Kidney (tissue), 14 donors: ENCODE results near the gene MISP. TPM values are rescaled to one million over a fixed set of nuclear protein-coding genes. Genes with fewer than 3 reads are reported as not detected.

Experiments
- DNase-seq, 5 donors: peaks; one replicate each; pipeline ENCODE4 v3.0.0-alpha.2; 2013 to 2020
- FAIRE-seq: peaks from 2 replicates; lab custom pipeline; 2012; peaks lifted over from hg19 to GRCh38; lab: Jason Lieb, UNC
- H3K27ac ChIP-seq, 2 donors: one replicate each; pipeline ENCODE4 v1.7.0; 2013; ENCODE audit warnings: low read depth in 2 of 2, low read length in 2 of 2, inconsistent platforms in 1 of 2
- H3K27me3 ChIP-seq: one replicate; pipeline ENCODE4 v1.7.1; 2013; ENCODE audit warnings: low read length, inconsistent platforms; ENCODE audit not compliant: control insufficient read depth, insufficient read depth
- H3K36me3 ChIP-seq, 3 donors: one replicate each; pipeline versions ENCODE4 v1.7.0 to v1.7.1; 2013; ENCODE audit warnings: low read length in 3 of 3, control low read depth in 1 of 3, inconsistent platforms in 1 of 3; ENCODE audit not compliant: insufficient read depth in 3 of 3, control insufficient read depth in 2 of 3
- H3K4me1 ChIP-seq, 3 donors: one replicate each; pipeline versions ENCODE4 v1.7.0 to v1.7.1; 2013; ENCODE audit warnings: low read length in 3 of 3, inconsistent platforms in 1 of 3, low read depth in 1 of 3; ENCODE audit not compliant: control insufficient read depth in 2 of 3, insufficient read depth in 2 of 3
- H3K4me3 ChIP-seq, 3 donors: one replicate each; pipeline versions ENCODE4 v1.7.0 to v1.8.1; 2013; ENCODE audit warnings: low read length in 3 of 3, control low read depth in 1 of 3, inconsistent platforms in 1 of 3
- H3K9ac ChIP-seq, 3 donors: one replicate each; pipeline versions ENCODE4 v1.7.0 to v1.7.1; 2013; ENCODE audit warnings: low read length in 3 of 3, control low read depth in 1 of 3, inconsistent platforms in 1 of 3
- H3K9me3 ChIP-seq, 3 donors: one replicate each; pipeline versions ENCODE4 v1.7.0 to v1.7.1; 2013; ENCODE audit warnings: low read length in 3 of 3, control low read depth in 1 of 3, inconsistent platforms in 1 of 3; ENCODE audit not compliant: control insufficient read depth in 2 of 3, insufficient read depth in 1 of 3
- CTCF ChIP-seq: IDR thresholded peaks from 3 replicates; pipeline ENCODE4 v1.5.1; 2012; ENCODE audit warnings: mild to moderate bottlenecking, moderate library complexity, borderline replicate concordance; ENCODE audit not compliant: insufficient read depth; ENCODE audit errors: extremely low read depth
- intact Hi-C: fragments of 100-400 bp; cut with DNase I; formaldehyde crosslinking; loops from one replicate; pipeline ENCODE4 v1.11.1; 2022
- polyA plus RNA-seq: library from polyadenylated mRNA; stranded (reverse); fragments of 350-450 nt; fragmentation: Illumina TruSeq; extraction: RNeasy Lipid Tissue Mini Kit (QIAGEN cat#74804); gene quantifications from one replicate; pipeline ENCODE4 v1.2.3, GENCODE V29; 2014; ENCODE audit warnings: low read depth, low replicate concordance; ENCODE audit not compliant: insufficient read depth
- total RNA-seq: library from RNA; stranded (reverse); fragmentation: NEBNext Ultra II Directional; extraction: Animal tissue kit (Norgen Biotek cat#: 25700); gene quantifications from one replicate; pipeline ENCODE4 v1.2.1, GENCODE V29; 2021
- donor health status: control.
- donor health status: control.
- donor health status: control.
- donor health status: control.
- donor health status: control.
- donor health status: DM: yes; HTN: yes; CAD: no.
- donor health status: Normal renal cell carcinoma (clear cell type).

Gene MISP
- total and polyA plus RNA-seq, 2 donors from 2014 or later: 17.8 to 19.6 TPM

- H3K27me3 ChIP-seq: no peaks in the 10 kb centered on the region
- H3K9me3 ChIP-seq: no peaks in the 10 kb centered on the region
- no peak overlapping the region for H3K27ac ChIP-seq
- H3K4me3 ChIP-seq: no peak overlapping the region
- H3K9ac ChIP-seq: no peak overlapping the region
- intact Hi-C loops: no loop called here
- H3K36me3 ChIP-seq: peaks cover 3 to 45% (median 25%) of the 10 kb centered on the region in 3 donors
- peaks cover 0 to 43% (median 25%) of the 10 kb centered on the region in 3 donors for H3K4me1 ChIP-seq
- no peak for FAIRE-seq
- TF ChIP-seq CTCF: no peak
- DNase-seq: peak in 1 of 5 donors; percentile 68
These were observed 52.9 kb downstream of the MISP start for GRCh38 chr19:803686-804418.

- intact Hi-C loops: no loop called here
- H3K27ac ChIP-seq: no peak overlapping the region
- TF ChIP-seq CTCF: no peak
- peaks cover 5 to 49% (median 25%) of the 10 kb centered on the region in 3 donors for H3K36me3 ChIP-seq
- H3K27me3 ChIP-seq: no peaks in the 10 kb centered on the region
- no peak overlapping the region for H3K9ac ChIP-seq
- FAIRE-seq: no peak
- no peak overlapping the region for H3K4me3 ChIP-seq
- H3K4me1 ChIP-seq: peaks cover 0 to 36% (median 22%) of the 10 kb centered on the region in 3 donors
- peak in 1 of 5 donors; percentile 64 for DNase-seq
- no peaks in the 10 kb centered on the region for H3K9me3 ChIP-seq
These were observed 53.7 kb downstream of the MISP start for GRCh38 chr19:804419-805165.

GRCh38 chr19:805166-805551 lies 54.2 kb downstream of the MISP start:
- FAIRE-seq (no peak), DNase-seq (peak in 1 of 5 donors; percentile 73)
- intact Hi-C loops: no loop called here
- no peak for TF ChIP-seq CTCF
- peaks cover 7 to 55% (median 25%) of the 10 kb centered on the region in 3 donors for H3K36me3 ChIP-seq
- no peak overlapping the region for H3K27ac ChIP-seq
- no peaks in the 10 kb centered on the region for H3K9me3 ChIP-seq
- H3K27me3 ChIP-seq: no peaks in the 10 kb centered on the region
- H3K9ac ChIP-seq: no peak overlapping the region
- H3K4me1 ChIP-seq: peaks cover 0 to 31% (median 21%) of the 10 kb centered on the region in 3 donors
- H3K4me3 ChIP-seq: no peak overlapping the region
